H9 (cell line): Measurements from ENCODE around the gene OR6N1. TPM values are rescaled to one million over a fixed set of nuclear protein-coding genes. Genes with fewer than 3 reads are reported as not detected.

Experiments used
- DNase-seq: peaks from one replicate; pipeline ENCODE4 v3.0.0-alpha.2; 2017
- H2AFZ ChIP-seq: one replicate; pipeline ENCODE4 v1.6.1; 2013; ENCODE audit warnings: mild to moderate bottlenecking, low read length, control low read depth, moderate library complexity
- H2AK5ac ChIP-seq: 2 replicates; pipeline ENCODE4 v1.6.1; 2013; ENCODE audit warnings: low read length, control low read depth, mixed read lengths; ENCODE audit not compliant: insufficient read length
- H2BK120ac ChIP-seq: one replicate; pipeline ENCODE4 v1.6.1; 2013; ENCODE audit warnings: low read depth, mild to moderate bottlenecking, low read length, control low read depth, inconsistent platforms; ENCODE audit not compliant: poor library complexity, severe bottlenecking
- H2BK12ac ChIP-seq: 2 replicates; pipeline ENCODE4 v1.6.1; 2013; ENCODE audit warnings: low read length, control low read depth, mixed read lengths, low read depth; ENCODE audit not compliant: insufficient read length
- H2BK15ac ChIP-seq: 2 replicates; pipeline ENCODE4 v1.6.1; 2013; ENCODE audit warnings: low read depth, low read length, control low read depth
- H2BK20ac ChIP-seq: one replicate; pipeline ENCODE4 v1.6.1; 2013; ENCODE audit warnings: low read depth, mild to moderate bottlenecking, low read length, control low read depth, inconsistent platforms; ENCODE audit not compliant: poor library complexity, severe bottlenecking
- H2BK5ac ChIP-seq: 2 replicates; pipeline ENCODE4 v1.6.1; 2013; ENCODE audit warnings: low read length, control low read depth, mixed read lengths; ENCODE audit not compliant: insufficient read length
- H3K14ac ChIP-seq: 2 replicates; pipeline ENCODE4 v1.6.1; 2013; ENCODE audit warnings: low read length, control low read depth; ENCODE audit not compliant: insufficient read depth
- H3K18ac ChIP-seq: 2 replicates; pipeline ENCODE4 v1.6.1; 2013; ENCODE audit warnings: low read depth, mild to moderate bottlenecking, mixed read lengths, low read length, control low read depth; ENCODE audit not compliant: insufficient read length
- H3K23ac ChIP-seq: 2 replicates; pipeline ENCODE4 v1.6.1; 2013; ENCODE audit warnings: low read length, control low read depth, mixed read lengths, low read depth; ENCODE audit not compliant: insufficient read length
- H3K23me2 ChIP-seq: 2 replicates; pipeline ENCODE4 v1.6.1; 2013; ENCODE audit warnings: low read depth, mild to moderate bottlenecking, mixed read lengths, low read length, control low read depth; ENCODE audit not compliant: insufficient read length, poor library complexity, severe bottlenecking
- H3K27ac ChIP-seq: 2 replicates; pipeline ENCODE4 v1.5.1; 2013; ENCODE audit warnings: low read length, control low read depth, mixed read lengths, low read depth; ENCODE audit not compliant: insufficient read length
- H3K27me3 ChIP-seq: 2 replicates; pipeline ENCODE4 v1.6.1; 2013; ENCODE audit warnings: low read length, control low read depth, inconsistent platforms; ENCODE audit not compliant: insufficient read depth
- H3K4ac ChIP-seq: 2 replicates; pipeline ENCODE4 v1.6.1; 2013; ENCODE audit warnings: low read depth, mild to moderate bottlenecking, control low read depth, inconsistent platforms, low read length, moderate library complexity
- H3K4me1 ChIP-seq: 2 replicates; pipeline ENCODE4 v1.6.1; 2013; ENCODE audit warnings: low read length, control low read depth, inconsistent platforms; ENCODE audit not compliant: insufficient read depth
- H3K4me2 ChIP-seq: 2 replicates; pipeline ENCODE4 v1.6.1; 2013; ENCODE audit warnings: low read length, control low read depth, mixed read lengths; ENCODE audit not compliant: insufficient read length, insufficient read depth
- H3K56ac ChIP-seq: 2 replicates; pipeline ENCODE4 v1.6.1; 2013; ENCODE audit warnings: low read depth, mild to moderate bottlenecking, mixed read lengths, low read length, control low read depth; ENCODE audit not compliant: insufficient read length
- H3K79me1 ChIP-seq: 2 replicates; pipeline ENCODE4 v1.6.1; 2013; ENCODE audit warnings: low read depth, mild to moderate bottlenecking, moderate library complexity, low read length, control low read depth, inconsistent platforms; ENCODE audit not compliant: insufficient read depth, poor library complexity, severe bottlenecking
- H3K79me2 ChIP-seq: 2 replicates; pipeline ENCODE4 v1.6.1; 2013; ENCODE audit warnings: low read length, control low read depth, inconsistent platforms; ENCODE audit not compliant: insufficient read depth
- H3K9ac ChIP-seq: 2 replicates; pipeline ENCODE4 v1.6.1; 2013; ENCODE audit warnings: low read length, control low read depth, mixed read lengths; ENCODE audit not compliant: insufficient read length; ENCODE audit errors: extremely low read depth
- H3K9me3 ChIP-seq: one replicate; pipeline ENCODE4 v1.6.1; 2013; ENCODE audit warnings: low read depth, low read length, inconsistent platforms; ENCODE audit not compliant: control insufficient read depth
- H3T11ph ChIP-seq: one replicate; pipeline ENCODE4 v1.6.1; 2013; ENCODE audit warnings: mild to moderate bottlenecking, low read length, control low read depth, inconsistent platforms
- H4K20me1 ChIP-seq: one replicate; pipeline ENCODE4 v1.6.1; 2013; ENCODE audit not compliant: control insufficient read depth, insufficient read length, insufficient read depth
- H4K5ac ChIP-seq: 2 replicates; pipeline ENCODE4 v1.6.1; 2013; ENCODE audit warnings: low read depth, mild to moderate bottlenecking, mixed read lengths, low read length, control low read depth; ENCODE audit not compliant: insufficient read length
- H4K8ac ChIP-seq: replicated peaks from 2 replicates; pipeline ENCODE4 v1.6.1; 2013; ENCODE audit warnings: low read length, control low read depth, mixed read lengths, low read depth; ENCODE audit not compliant: insufficient read length
- H4K91ac ChIP-seq: 2 replicates; pipeline ENCODE4 v1.6.1; 2013; ENCODE audit warnings: low read depth, mild to moderate bottlenecking, moderate library complexity, mixed read lengths, low read length, control low read depth; ENCODE audit not compliant: insufficient read length
- H3K27ac Mint-ChIP-seq, 3 experiments: 2 replicates in 2 of 3; 3 replicates in 1 of 3; pipeline ENCODE4 v1.8.0; 2020 to 2021; ENCODE audit warnings: mixed read lengths in 3 of 3, mild to moderate bottlenecking in 1 of 3, moderate library complexity in 1 of 3
- H3K27me3 Mint-ChIP-seq: 2 replicates; pipeline ENCODE4 v1.8.0; 2021; ENCODE audit warnings: low read depth, mild to moderate bottlenecking, moderate library complexity, mixed read lengths
- H3K36me3 Mint-ChIP-seq, 3 experiments: 2 replicates in 2 of 3; 3 replicates in 1 of 3; pipeline ENCODE4 v1.8.0; 2020 to 2021; ENCODE audit warnings: low read depth in 3 of 3, mixed read lengths in 3 of 3; ENCODE audit not compliant: insufficient read depth in 1 of 3
- H3K4me1 Mint-ChIP-seq, 2 experiments: 2 replicates each; pipeline ENCODE4 v1.8.0; 2020; ENCODE audit warnings: mixed read lengths in 2 of 2
- H3K4me3 Mint-ChIP-seq, 2 experiments: 2 replicates in 1 of 2; 3 replicates in 1 of 2; pipeline ENCODE4 v1.8.0; 2020 to 2021; ENCODE audit warnings: mild to moderate bottlenecking in 2 of 2, mixed read lengths in 2 of 2, moderate library complexity in 1 of 2
- H3K9me3 Mint-ChIP-seq, 2 experiments: 2 replicates in 1 of 2; 3 replicates in 1 of 2; pipeline ENCODE4 v1.8.0; 2020; ENCODE audit warnings: mild to moderate bottlenecking in 2 of 2, mixed read lengths in 2 of 2, moderate library complexity in 1 of 2
- CTCF ChIP-seq: fragments of 200-600 bp; sonication (generic); conservative IDR thresholded peaks from 3 replicates; pipeline ENCODE4 v1.8.0; 2021; ENCODE audit warnings: antibody characterized with exemption, mild to moderate bottlenecking
- WGBS: extraction: QIAGEN DNeasy Blood & Tissue Kit; methylation state at CpG from one replicate; pipeline ENCODE4 v1.1.7; 2013; ENCODE audit warnings: missing lambda C conversion rate, low lambda C conversion rate, mixed read lengths; ENCODE audit not compliant: insufficient read length; ENCODE audit errors: extremely low coverage; 5-methylcytosine and 5-hydroxymethylcytosine counted together
- total RNA-seq: library from RNA; stranded (reverse); gene quantifications from 2 replicates; pipeline ENCODE4 v1.2.1, GENCODE V29; 2021

Gene OR6N1
- total RNA-seq, 1 experiment from 2014 or later = not detected

GRCh38 chr1:158716335-158716734 lies 55.7 kb downstream of the OR6N1 start:
- Histone ChIP-seq H4K5ac (no peak overlapping the region), H4K91ac (no peak overlapping the region), H3K23ac (no peak overlapping the region), H3K23me2 (no peaks in the 10 kb centered on the region), H2BK20ac (no peak overlapping the region), H3T11ph (no peak overlapping the region), H2AFZ (no peak overlapping the region), H3K27ac (no peak overlapping the region), H3K18ac (no peak overlapping the region), H3K56ac (no peak overlapping the region), H3K4me1 (no peaks in the 10 kb centered on the region), H3K9ac (no peak overlapping the region), H2BK120ac (no peak overlapping the region), H3K79me1 (no peaks in the 10 kb centered on the region), H2BK5ac (no peak overlapping the region), H3K27me3 (no peaks in the 10 kb centered on the region), H4K8ac (no peak overlapping the region), H4K20me1 (no peaks in the 10 kb centered on the region), H3K14ac (no peak overlapping the region), H3K4ac (no peak overlapping the region), H3K4me2 (no peak overlapping the region), H2AK5ac (no peak overlapping the region), H2BK15ac (no peak overlapping the region), H3K79me2 (no peaks in the 10 kb centered on the region), H2BK12ac (no peak overlapping the region), H3K9me3 (no peaks in the 10 kb centered on the region)
- Mint-ChIP-seq H3K36me3 (no peaks in the 10 kb centered on the region), H3K4me1 (no peaks in the 10 kb centered on the region), H3K9me3 (no peaks in the 10 kb centered on the region), H3K27me3 (no peaks in the 10 kb centered on the region; the same call in 1 of the 2 replicates), H3K27ac (no peak overlapping the region), H3K4me3 (no peak overlapping the region)
- DNase-seq = no peak
- WGBS = no CpG with 5 or more reads among the region's 1 CpG
- no peak for TF ChIP-seq CTCF
